Endothelial cell of umbilical vein (primary cell): ENCODE results near the gene CAPN14.

Source experiments
- CTCF ChIP-seq, 2 donors: IDR thresholded peaks; 1 replicate in 1 of 2; 2 replicates in 1 of 2; pipeline ENCODE4 v1.5.1; 2011; ENCODE audit warnings: low read length in 2 of 2, mild to moderate bottlenecking in 2 of 2, moderate library complexity in 2 of 2, control low read depth in 1 of 2, inconsistent platforms in 1 of 2, low read depth in 1 of 2; ENCODE audit not compliant: insufficient read depth in 1 of 2; ENCODE audit errors: extremely low read depth in 1 of 2
- EZH2 ChIP-seq: IDR thresholded peaks from 2 replicates; pipeline ENCODE4 v1.6.1; 2012; ENCODE audit warnings: borderline replicate concordance, low read depth, mild to moderate bottlenecking, moderate library complexity, low read length, inconsistent platforms; ENCODE audit not compliant: severe bottlenecking
- GATA2 ChIP-seq: IDR thresholded peaks from 2 replicates; pipeline ENCODE4 v1.7.0; 2011; ENCODE audit warnings: low read depth, mild to moderate bottlenecking, moderate library complexity, mixed read lengths, low read length; ENCODE audit not compliant: insufficient read length, insufficient read depth
- MYC ChIP-seq: IDR thresholded peaks from one replicate; pipeline ENCODE4 v1.6.1; 2011; ENCODE audit warnings: mild to moderate bottlenecking, low read depth, low read length
- POLR2A ChIP-seq: IDR thresholded peaks from 2 replicates; pipeline ENCODE4 v1.6.1; 2012; ENCODE audit warnings: low read depth, mild to moderate bottlenecking, control low read depth, low read length
- TF ChIP-seq, protein P1 (sequence below): IDR thresholded peaks from 2 replicates; pipeline ENCODE4 v1.6.1; 2011; ENCODE audit not compliant: insufficient read depth, insufficient read length

GRCh38 chr2:31263636-31264190 is 46.4 kb upstream of the CAPN14 start:
- TF ChIP-seq CTCF (IDR thresholded peaks at IDR 0.05; ENCODE audit: extremely low read depth in 1 of 2, insufficient read depth in 1 of 2, low read depth in 1 of 2, low read length in 2 of 2) (no peak), MYC (no peak), EZH2 (no peak), POLR2A (no peak), GATA2 (no peak)
- TF ChIP-seq, protein P1, sequence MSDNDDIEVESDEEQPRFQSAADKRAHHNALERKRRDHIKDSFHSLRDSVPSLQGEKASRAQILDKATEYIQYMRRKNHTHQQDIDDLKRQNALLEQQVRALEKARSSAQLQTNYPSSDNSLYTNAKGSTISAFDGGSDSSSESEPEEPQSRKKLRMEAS, result no peak
